ENCODE results near the gene MICAL2. TPM values are rescaled to one million over a fixed set of nuclear protein-coding genes. Genes with fewer than 3 reads are reported as not detected.
A peak's percentile ranks its signal among the peaks of the same experiment; 100 is the strongest.

The MICAL2 gene
- total and polyA plus RNA-seq, 10 of the 15 experiments (the other 5 are each of a cell fraction or from before 2014, with no cell fraction given): 0.90 to 5.6 (median 2.4) TPM

GRCh38 chr11:12209096-12209495 is 98.7 kb downstream of the MICAL2 start (continued):
- TF ChIP-seq ZBTB40 (IDR thresholded peaks at IDR 0.05; ENCODE audit: borderline replicate concordance) (no peak), NR2C1 (IDR thresholded peaks at IDR 0.05) (no peak), JUNB (IDR thresholded peaks at IDR 0.05) (no peak)

- Histone ChIP-seq H3K4me2 (ENCODE audit: control insufficient read depth, insufficient read depth) (no peak overlapping the region), H3K4me3 (no peak overlapping the region), H3K4me1 (ENCODE audit: control insufficient read depth, insufficient read depth, low read length) (0 out of 2 replicates have a peak, but pooled peaks cover 3% of the 10 kb centered on the region), H3K79me2 (ENCODE audit: control insufficient read depth, insufficient read depth, low read length) (no peaks in the 10 kb centered on the region), H3K36me3 (ENCODE audit: control insufficient read depth in 2 of 2, insufficient read depth in 2 of 2, low read length in 1 of 2) (no peaks in the 10 kb centered on the region), H3K9ac (ENCODE audit: control insufficient read depth, insufficient read depth, low read length) (no peak overlapping the region), H3K9me3 (replicated peaks; ENCODE audit: control insufficient read depth, insufficient read depth, low read length) (no peaks in the 10 kb centered on the region), H3K27me3 (replicated peaks in 1 of 2; ENCODE audit: control insufficient read depth in 2 of 2, insufficient read depth in 2 of 2, low read length in 1 of 2) (no peaks in the 10 kb centered on the region), H2AFZ (ENCODE audit: control insufficient read depth, low read depth, low read length) (no peak overlapping the region), H3K27ac (ENCODE audit: control insufficient read depth, insufficient read depth) (no peak overlapping the region), H4K20me1 (ENCODE audit: control insufficient read depth, insufficient read depth) (no peaks in the 10 kb centered on the region)
- POLR2A ChIA-PET: no interaction called here
- CTCF ChIA-PET: no interaction called here
- FAIRE-seq (no peak), ATAC-seq (no peak), DNase-seq (ENCODE audit: low read depth, low spot score) (no peak)
- RAD21 ChIA-PET (ENCODE audit: unreplicated experiment): interaction anchor here (1.1 kb wide), 1 partner anchor 46 kb away, joined by 3 read pairs; no protein-coding TSS in a partner anchor
- intact Hi-C loops (cut with micrococcal nuclease; ENCODE audit: unreplicated experiment) (no loop called here), in situ Hi-C loops (cut with MboI) (no loop called here)
- no TSS peak for BruUV-seq (replicated peaks)
- 20% methylated on average over 4 of the region's 4 CpGs for WGBS (ENCODE audit: insufficient coverage, insufficient replicate concordance, low lambda C conversion rate, missing lambda C conversion rate)
- TF ChIP-seq RELA (IDR thresholded peaks at IDR 0.05; ENCODE audit: borderline replicate concordance, partially characterized antibody) (no peak), RUNX3 (IDR thresholded peaks at IDR 0.05; ENCODE audit: low read length) (no peak), SPI1 (IDR thresholded peaks at IDR 0.05; ENCODE audit: borderline replicate concordance, insufficient read depth, low read depth, low read length) (peak; percentile 55; the same call in 1 of the 2 replicates)
- SMC1A ChIA-PET (ENCODE audit: uncharacterized antibody, unreplicated experiment): interaction anchor here (1.1 kb wide), 1 partner anchor 23 kb away, joined by 3 read pairs; no protein-coding TSS in a partner anchor
Observed at GRCh38 chr11:12210200-12210599, 99.8 kb downstream of the MICAL2 start.
